ELR (cell line): ENCODE results near the gene QRSL1.
"Not testable (repeated sequence)": the region's sequence is repeated elsewhere in the genome, so short reads cannot be mapped to it uniquely, and the experiment has no call there.

Source experiments
- DNase-seq: peaks from one replicate; pipeline ENCODE4 v3.0.0-alpha.2; 2015; ENCODE audit warnings: low read depth

The QRSL1 gene

GRCh38 chr6:106623039-106623438, 6.3 kb upstream of the QRSL1 start:
- DNase-seq, result no peak

GRCh38 chr6:106626485-106626884, 2.9 kb upstream of the QRSL1 start:
- DNase-seq, result no peak

GRCh38 chr6:106627760-106628159, 1.6 kb upstream of the QRSL1 start:
- DNase-seq, result not testable (repeated sequence)

GRCh38 chr6:106628658-106629102, 698 bp upstream of the QRSL1 start:
- DNase-seq, result no peak

- DNase-seq, result no peak
Measured at GRCh38 chr6:106629859-106630163, 433 bp downstream of the QRSL1 start.

GRCh38 chr6:106630366-106630765, 988 bp downstream of the QRSL1 start:
- DNase-seq, result no peak

GRCh38 chr6:106631346-106631745, 2.0 kb downstream of the QRSL1 start:
- DNase-seq, result peak; percentile 38

- no peak for DNase-seq
Measured at GRCh38 chr6:106634565-106634964, 5.2 kb downstream of the QRSL1 start.

GRCh38 chr6:106637051-106637716, 7.8 kb downstream of the QRSL1 start:
- no peak for DNase-seq

- DNase-seq, result no peak
Measured at GRCh38 chr6:106637717-106638341, 8.5 kb downstream of the QRSL1 start.

GRCh38 chr6:106639812-106640211, 10.4 kb downstream of the QRSL1 start:
- DNase-seq, result no peak

- no peak for DNase-seq
Measured at GRCh38 chr6:106642476-106642875, 13.1 kb downstream of the QRSL1 start.

- DNase-seq, result peak; percentile 31
Measured at GRCh38 chr6:106643061-106643460, 13.7 kb downstream of the QRSL1 start.

GRCh38 chr6:106648651-106649308, 19.4 kb downstream of the QRSL1 start:
- DNase-seq, result no peak

- DNase-seq, result no peak
Measured at GRCh38 chr6:106658469-106658868, 29.1 kb downstream of the QRSL1 start.

GRCh38 chr6:106659859-106660258, 30.5 kb downstream of the QRSL1 start:
- no peak for DNase-seq

- DNase-seq, result no peak
Measured at GRCh38 chr6:106662458-106662857, 33.1 kb downstream of the QRSL1 start.

GRCh38 chr6:106666282-106667021, 37.1 kb downstream of the QRSL1 start:
- DNase-seq, result no peak

- no peak for DNase-seq
Measured at GRCh38 chr6:106667022-106667402, 37.6 kb downstream of the QRSL1 start.

- DNase-seq, result no peak
Measured at GRCh38 chr6:106670236-106670635, 40.9 kb downstream of the QRSL1 start.

GRCh38 chr6:106671651-106672050, 42.3 kb downstream of the QRSL1 start:
- DNase-seq, result no peak

GRCh38 chr6:106674541-106675229, 45.3 kb downstream of the QRSL1 start:
- no peak for DNase-seq
